CD14-positive monocyte (primary cell): Measurements from ENCODE around the gene CGB2. TPM values are rescaled to one million over a fixed set of nuclear protein-coding genes. Genes with fewer than 3 reads are reported as not detected.

Experiments
- DNase-seq, 3 donors: peaks; one replicate each; pipeline ENCODE4 v3.0.0-alpha.2; 2011 to 2022
- H2AFZ ChIP-seq: 2 replicates; pipeline ENCODE4 v1.6.0; 2012; ENCODE audit warnings: mild to moderate bottlenecking, low read depth, low read length, inconsistent platforms; ENCODE audit not compliant: insufficient read depth, poor library complexity, severe bottlenecking
- H3K27ac ChIP-seq, 2 donors: 1 replicate in 1 of 2; 2 replicates in 1 of 2; pipeline ENCODE4 v1.5.1; 2012 to 2013; ENCODE audit warnings: low read length in 2 of 2, control low read depth in 1 of 2, inconsistent platforms in 1 of 2, low read depth in 1 of 2, mild to moderate bottlenecking in 1 of 2
- H3K27me3 ChIP-seq, 2 donors: one replicate each; pipeline versions ENCODE4 v1.6.0 to v1.6.1; 2011 to 2013; ENCODE audit warnings: low read length in 2 of 2; ENCODE audit not compliant: control insufficient read depth in 2 of 2, insufficient read depth in 2 of 2
- H3K36me3 ChIP-seq, 2 donors: replicated peaks in 1 of 2; 1 replicate in 1 of 2; 2 replicates in 1 of 2; pipeline versions ENCODE4 v1.5.1 to v1.6.1; 2012 to 2013; ENCODE audit warnings: low read length in 2 of 2, control low read depth in 1 of 2, inconsistent platforms in 1 of 2, mild to moderate bottlenecking in 1 of 2; ENCODE audit not compliant: insufficient read depth in 2 of 2, control insufficient read depth in 1 of 2
- H3K4me1 ChIP-seq, 2 donors: 1 replicate in 1 of 2; 2 replicates in 1 of 2; pipeline versions ENCODE4 v1.5.1 to v1.6.1; 2012 to 2013; ENCODE audit warnings: low read length in 2 of 2, control low read depth in 1 of 2, inconsistent platforms in 1 of 2, mild to moderate bottlenecking in 1 of 2, moderate library complexity in 1 of 2; ENCODE audit not compliant: insufficient read depth in 2 of 2, control insufficient read depth in 1 of 2
- H3K4me2 ChIP-seq: replicated peaks from 2 replicates; pipeline ENCODE3; 2012; ENCODE audit warnings: low read length, moderate library complexity, mild to moderate bottlenecking; ENCODE audit not compliant: poor library complexity, severe bottlenecking; ENCODE audit errors: extremely low read depth
- H3K4me3 ChIP-seq, 3 experiments: fragments of 200-600 bp in 1 of 3; sonication (generic) in 1 of 3; replicated peaks in 1 of 3; 1 replicate in 2 of 3; 2 replicates in 1 of 3; pipeline ENCODE4 v1.5.1; 2011 to 2013; ENCODE audit warnings: low read length in 3 of 3, mild to moderate bottlenecking in 3 of 3, control low read depth in 2 of 3, low read depth in 2 of 3, inconsistent platforms in 1 of 3, moderate library complexity in 1 of 3
- H3K79me2 ChIP-seq: 2 replicates; pipeline ENCODE4 v1.6.0; 2012; ENCODE audit warnings: mild to moderate bottlenecking, control low read depth, inconsistent platforms, low read length, moderate library complexity; ENCODE audit not compliant: insufficient read depth
- H3K9ac ChIP-seq: 2 replicates; pipeline ENCODE4 v1.6.0; 2017; ENCODE audit warnings: low read length, mild to moderate bottlenecking; ENCODE audit not compliant: insufficient read depth, poor library complexity, severe bottlenecking
- H3K9me3 ChIP-seq, 2 donors: replicated peaks in 1 of 2; 1 replicate in 1 of 2; 2 replicates in 1 of 2; pipeline versions ENCODE4 v1.5.1 to v1.6.1; 2012 to 2013; ENCODE audit warnings: low read length in 2 of 2, control low read depth in 1 of 2; ENCODE audit not compliant: control insufficient read depth in 1 of 2, insufficient read depth in 1 of 2
- H4K20me1 ChIP-seq: 2 replicates; pipeline ENCODE4 v1.6.0; 2012; ENCODE audit warnings: mild to moderate bottlenecking, low read length, control low read depth, moderate library complexity; ENCODE audit not compliant: insufficient read depth
- H3K27ac Mint-ChIP-seq, 7 donors: one replicate each; pipeline ENCODE4 v1.8.0; 2020; ENCODE audit warnings: mild to moderate bottlenecking in 7 of 7, mixed read lengths in 7 of 7, moderate library complexity in 6 of 7, inconsistent platforms in 2 of 7
- H3K27me3 Mint-ChIP-seq, 3 donors: one replicate each; pipeline ENCODE4 v1.8.0; 2021 to 2022; ENCODE audit warnings: low read depth in 3 of 3, mild to moderate bottlenecking in 3 of 3, mixed read lengths in 3 of 3, moderate library complexity in 3 of 3, inconsistent platforms in 1 of 3
- H3K36me3 Mint-ChIP-seq, 2 donors: one replicate each; pipeline ENCODE4 v1.8.0; 2020; ENCODE audit warnings: mixed read lengths in 2 of 2, inconsistent platforms in 1 of 2, mild to moderate bottlenecking in 1 of 2
- H3K4me1 Mint-ChIP-seq: one replicate; pipeline ENCODE4 v1.8.0; 2020; ENCODE audit warnings: mild to moderate bottlenecking, mixed read lengths
- H3K4me3 Mint-ChIP-seq, 2 donors: one replicate each; pipeline ENCODE4 v1.8.0; 2020; ENCODE audit warnings: mild to moderate bottlenecking in 2 of 2, mixed read lengths in 2 of 2, moderate library complexity in 1 of 2
- H3K9me3 Mint-ChIP-seq, 7 donors: one replicate each; pipeline ENCODE4 v1.8.0; 2020 to 2022; ENCODE audit warnings: mixed read lengths in 7 of 7, mild to moderate bottlenecking in 6 of 7, moderate library complexity in 6 of 7, inconsistent platforms in 2 of 7
- WGBS: methylation state at CpG from one replicate; pipeline ENCODE4 v1.1.5; 2013; ENCODE audit warnings: missing lambda C conversion rate; ENCODE audit not compliant: insufficient coverage; 5-methylcytosine and 5-hydroxymethylcytosine counted together
- intact Hi-C, 2 donors: fragments of 100-400 bp; cut with micrococcal nuclease; formaldehyde crosslinking; loops; one replicate each; pipeline versions ENCODE4 v1.15.0 to v1.15.1; 2023
- polyA plus RNA-seq, 3 donors: library from polyadenylated mRNA; depleted of rRNA in 1 of 3; unstranded in 2 of 3; stranded (reverse) in 1 of 3; fragments of 300-500 nt in 2 of 3; fragments of >200 nt in 1 of 3; fragmentation: Illumina TruSeq in 2 of 3; gene quantifications; 1 replicate in 2 of 3; 2 replicates in 1 of 3; pipeline ENCODE4 v1.2.3, GENCODE V29; 2012 to 2021
- TF ChIP-seq, protein P1 (sequence below): fragments of 200-600 bp; IDR thresholded peaks from one replicate; pipeline ENCODE4 v1.8.0; 2022; ENCODE audit warnings: antibody characterized with exemption, mild to moderate bottlenecking

Gene CGB2
- polyA plus RNA-seq, 3 donors, result not detected

DNA sequence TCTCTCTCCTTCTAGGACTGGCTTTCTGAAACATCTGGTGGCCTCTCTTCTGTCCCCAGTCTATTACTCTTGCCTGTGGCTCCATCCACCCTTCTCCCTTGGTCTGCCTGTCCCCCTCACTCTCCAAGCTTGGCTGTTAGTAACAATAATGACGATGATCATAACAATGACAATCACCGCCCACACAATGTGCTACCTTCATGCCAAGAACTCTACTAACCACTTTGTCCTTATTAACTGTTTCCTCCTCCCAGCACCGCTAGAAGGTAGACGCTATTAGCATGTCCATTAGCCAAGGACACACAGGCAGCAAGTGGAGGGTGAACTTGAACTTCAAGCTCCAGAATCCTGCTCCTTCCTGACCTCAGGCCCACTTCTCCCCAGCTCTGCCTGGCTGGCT lies 41.3 kb upstream of the CGB2 start:
- Histone ChIP-seq H3K27ac (no peak overlapping the region), H3K4me3 (no peak overlapping the region), H2AFZ (no peak overlapping the region), H4K20me1 (peaks cover 8% of the 10 kb centered on the region), H3K79me2 (peaks cover 53% of the 10 kb centered on the region), H3K9ac (no peak overlapping the region), H3K36me3 (peaks cover 25 to 47% of the 10 kb centered on the region in 2 donors), H3K4me1 (peaks cover 25 to 40% of the 10 kb centered on the region in 2 donors), H3K9me3 (no peaks in the 10 kb centered on the region), H3K27me3 (no peaks in the 10 kb centered on the region), H3K4me2 (no peak overlapping the region)
- peaks cover 31 to 55% of the 10 kb centered on the region in 2 donors for H3K36me3 Mint-ChIP-seq
- no peak for DNase-seq
- peaks cover 26% of the 10 kb centered on the region for H3K4me1 Mint-ChIP-seq
- 100% methylated on average over 1 of the region's 4 CpGs for WGBS
- H3K27ac Mint-ChIP-seq, result peak overlapping the region in 2 of 7 donors; percentile 6 to 87
- intact Hi-C loops, result loop anchor here in 1 of 2 donors (10.0 kb wide), 1 partner anchor 666 kb away; the partner anchor contains the start of gene EMP3
- H3K4me3 Mint-ChIP-seq, result no peak overlapping the region
- peaks cover 0 to 5% (median 0%) of the 10 kb centered on the region in 3 donors for H3K27me3 Mint-ChIP-seq
- H3K9me3 Mint-ChIP-seq, result peaks cover 0 to 1% (median 0%) of the 10 kb centered on the region in 7 donors
- TF ChIP-seq, protein P1, sequence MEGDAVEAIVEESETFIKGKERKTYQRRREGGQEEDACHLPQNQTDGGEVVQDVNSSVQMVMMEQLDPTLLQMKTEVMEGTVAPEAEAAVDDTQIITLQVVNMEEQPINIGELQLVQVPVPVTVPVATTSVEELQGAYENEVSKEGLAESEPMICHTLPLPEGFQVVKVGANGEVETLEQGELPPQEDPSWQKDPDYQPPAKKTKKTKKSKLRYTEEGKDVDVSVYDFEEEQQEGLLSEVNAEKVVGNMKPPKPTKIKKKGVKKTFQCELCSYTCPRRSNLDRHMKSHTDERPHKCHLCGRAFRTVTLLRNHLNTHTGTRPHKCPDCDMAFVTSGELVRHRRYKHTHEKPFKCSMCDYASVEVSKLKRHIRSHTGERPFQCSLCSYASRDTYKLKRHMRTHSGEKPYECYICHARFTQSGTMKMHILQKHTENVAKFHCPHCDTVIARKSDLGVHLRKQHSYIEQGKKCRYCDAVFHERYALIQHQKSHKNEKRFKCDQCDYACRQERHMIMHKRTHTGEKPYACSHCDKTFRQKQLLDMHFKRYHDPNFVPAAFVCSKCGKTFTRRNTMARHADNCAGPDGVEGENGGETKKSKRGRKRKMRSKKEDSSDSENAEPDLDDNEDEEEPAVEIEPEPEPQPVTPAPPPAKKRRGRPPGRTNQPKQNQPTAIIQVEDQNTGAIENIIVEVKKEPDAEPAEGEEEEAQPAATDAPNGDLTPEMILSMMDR, result no peak

DNA sequence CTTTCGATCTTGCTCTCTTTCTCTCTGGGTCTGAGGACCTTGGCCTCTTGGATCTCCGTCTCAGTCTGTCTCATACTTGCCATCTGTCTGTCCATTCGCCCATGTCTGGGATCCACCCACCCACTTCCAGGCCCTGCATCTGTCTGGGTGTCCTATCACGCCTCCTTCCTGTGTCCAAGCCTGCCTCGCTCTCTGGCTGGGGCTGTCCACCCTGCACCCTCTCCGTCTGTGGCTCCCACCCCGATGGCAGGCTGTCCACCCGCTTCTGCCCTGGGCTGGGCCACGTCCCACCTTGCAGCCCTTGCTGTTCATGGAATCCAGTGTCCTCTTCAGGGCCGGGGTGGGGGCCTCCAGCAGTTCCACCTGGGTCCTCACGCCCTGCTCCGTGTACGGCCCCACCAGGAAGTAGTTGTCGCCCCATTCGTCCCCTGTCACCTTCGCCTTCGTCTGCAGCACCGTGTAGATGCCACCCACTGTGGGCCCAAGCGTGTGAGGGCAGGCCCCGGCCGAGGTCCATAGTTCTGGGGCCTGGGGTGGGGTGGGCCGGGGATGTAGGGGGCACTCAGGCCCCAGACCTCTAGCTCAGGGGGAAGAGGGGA lies 40.6 kb upstream of the CGB2 start:
- Histone ChIP-seq H3K9me3 (no peaks in the 10 kb centered on the region), H3K27me3 (no peaks in the 10 kb centered on the region), H4K20me1 (peaks cover 8% of the 10 kb centered on the region), H3K4me3 (no peak overlapping the region), H3K79me2 (peaks cover 60% of the 10 kb centered on the region), H2AFZ (no peak overlapping the region), H3K36me3 (peaks cover 18 to 40% of the 10 kb centered on the region in 2 donors), H3K9ac (no peak overlapping the region), H3K27ac (peak overlapping the region in 1 of 2 donors; percentile 94), H3K4me2 (no peak overlapping the region), H3K4me1 (peaks cover 25 to 40% of the 10 kb centered on the region in 2 donors)
- 97% methylated on average over 20 of the region's 22 CpGs for WGBS
- TF ChIP-seq, protein P1, result no peak
- Mint-ChIP-seq H3K4me1 (peaks cover 26% of the 10 kb centered on the region), H3K9me3 (peaks cover 0 to 1% (median 0%) of the 10 kb centered on the region in 7 donors), H3K27me3 (peaks cover 0 to 5% (median 0%) of the 10 kb centered on the region in 3 donors), H3K27ac (peak overlapping the region in 4 of 7 donors; percentile 59 to 76 (median 70)), H3K36me3 (peaks cover 25 to 50% of the 10 kb centered on the region in 2 donors), H3K4me3 (no peak overlapping the region)
- no peak for DNase-seq
- intact Hi-C loops, result loop anchor here in 1 of 2 donors (10.0 kb wide), 1 partner anchor 666 kb away; the partner anchor contains the start of gene EMP3
